ENCODE data around the gene MAMDC4.

DNA sequence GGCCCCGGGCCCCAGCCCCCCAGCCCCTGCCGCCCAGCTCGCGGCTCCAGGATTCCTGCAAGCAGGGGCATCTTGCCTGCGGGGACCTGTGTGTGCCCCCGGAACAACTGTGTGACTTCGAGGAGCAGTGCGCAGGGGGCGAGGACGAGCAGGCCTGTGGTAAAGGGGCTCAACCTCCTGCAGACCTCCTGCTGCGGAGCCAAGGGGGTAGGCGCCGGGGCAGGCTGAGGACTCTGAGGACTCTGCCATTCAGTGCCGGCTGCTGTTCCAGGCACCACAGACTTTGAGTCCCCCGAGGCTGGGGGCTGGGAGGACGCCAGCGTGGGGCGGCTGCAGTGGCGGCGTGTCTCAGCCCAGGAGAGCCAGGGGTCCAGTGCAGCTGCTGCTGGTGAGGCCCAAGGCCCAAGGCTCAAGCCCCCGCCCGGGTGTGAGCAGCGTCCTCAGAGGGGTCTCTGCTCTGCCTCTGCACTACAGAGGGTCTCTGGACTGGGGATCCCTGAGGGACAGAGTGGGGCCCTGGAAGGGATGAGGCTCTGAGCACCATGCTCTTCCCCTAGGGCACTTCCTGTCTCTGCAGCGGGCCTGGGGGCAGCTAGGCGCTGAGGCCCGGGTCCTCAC, 3.4 kb downstream of the MAMDC4 start:
- TF ChIP-seq, protein P1, sequence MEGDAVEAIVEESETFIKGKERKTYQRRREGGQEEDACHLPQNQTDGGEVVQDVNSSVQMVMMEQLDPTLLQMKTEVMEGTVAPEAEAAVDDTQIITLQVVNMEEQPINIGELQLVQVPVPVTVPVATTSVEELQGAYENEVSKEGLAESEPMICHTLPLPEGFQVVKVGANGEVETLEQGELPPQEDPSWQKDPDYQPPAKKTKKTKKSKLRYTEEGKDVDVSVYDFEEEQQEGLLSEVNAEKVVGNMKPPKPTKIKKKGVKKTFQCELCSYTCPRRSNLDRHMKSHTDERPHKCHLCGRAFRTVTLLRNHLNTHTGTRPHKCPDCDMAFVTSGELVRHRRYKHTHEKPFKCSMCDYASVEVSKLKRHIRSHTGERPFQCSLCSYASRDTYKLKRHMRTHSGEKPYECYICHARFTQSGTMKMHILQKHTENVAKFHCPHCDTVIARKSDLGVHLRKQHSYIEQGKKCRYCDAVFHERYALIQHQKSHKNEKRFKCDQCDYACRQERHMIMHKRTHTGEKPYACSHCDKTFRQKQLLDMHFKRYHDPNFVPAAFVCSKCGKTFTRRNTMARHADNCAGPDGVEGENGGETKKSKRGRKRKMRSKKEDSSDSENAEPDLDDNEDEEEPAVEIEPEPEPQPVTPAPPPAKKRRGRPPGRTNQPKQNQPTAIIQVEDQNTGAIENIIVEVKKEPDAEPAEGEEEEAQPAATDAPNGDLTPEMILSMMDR (conservative IDR thresholded peaks at IDR 0.05; ENCODE audit: low read length): no peak
- no peak for TF ChIP-seq EZH2phosphoT487 (IDR thresholded peaks at IDR 0.05; ENCODE audit: borderline replicate concordance, low read depth, low read length)
